Suppressor macrophage treated with lipopolysaccharide for 1 hour (primary cell): ENCODE measurements around the gene RFT1.
A peak's percentile ranks its signal among the peaks of the same experiment; 100 is the strongest.

Source experiments
- DNase-seq, 3 donors: peaks; one replicate each; pipeline ENCODE4 v3.0.0-alpha.2; 2020 to 2022

Gene RFT1

GRCh38 chr3:53130179-53131061 is at the start of gene RFT1:
Gene RFT1, minus strand, starts transcription at chr3:53130435. Its CDS starts 35 bp downstream, at chr3:53130400.
- peak; percentile 97 to 99 (median 98) for DNase-seq

GRCh38 chr3:53179580-53179979 is 49.3 kb upstream of the RFT1 start:
- DNase-seq: no peak

GRCh38 chr3:53178246-53178645 is 48.0 kb upstream of the RFT1 start:
- DNase-seq: no peak

- peak in 1 of 3 donors; percentile 22 for DNase-seq
Measured at GRCh38 chr3:53175613-53176540, 45.6 kb upstream of the RFT1 start.

- no peak for DNase-seq
Measured at GRCh38 chr3:53174346-53175250, 44.4 kb upstream of the RFT1 start.

- no peak for DNase-seq
Measured at GRCh38 chr3:53173107-53173506, 42.9 kb upstream of the RFT1 start.

GRCh38 chr3:53171827-53172505 is 41.7 kb upstream of the RFT1 start:
- peak in 2 of 3 donors; percentile 47 to 55 for DNase-seq

- no peak for DNase-seq
Measured at GRCh38 chr3:53171064-53171418, 40.8 kb upstream of the RFT1 start.

- DNase-seq: peak; percentile 86 to 92 (median 90)
Measured at GRCh38 chr3:53170325-53171063, 40.3 kb upstream of the RFT1 start.

GRCh38 chr3:53169832-53170324 is 39.6 kb upstream of the RFT1 start:
- peak in 1 of 3 donors; percentile 36 for DNase-seq

GRCh38 chr3:53169045-53169831 is 39.0 kb upstream of the RFT1 start:
- peak; percentile 55 to 74 (median 62) for DNase-seq

GRCh38 chr3:53168175-53168923 is 38.1 kb upstream of the RFT1 start:
- DNase-seq: peak; percentile 54 to 67 (median 59)

- DNase-seq: peak in 1 of 3 donors; percentile 53
Measured at GRCh38 chr3:53167418-53168174, 37.4 kb upstream of the RFT1 start.

- DNase-seq: peak; percentile 86 to 90 (median 88)
Measured at GRCh38 chr3:53166781-53167291, 36.6 kb upstream of the RFT1 start.

GRCh38 chr3:53166206-53166605 is 36.0 kb upstream of the RFT1 start:
- no peak for DNase-seq

GRCh38 chr3:53164911-53165310 is 34.7 kb upstream of the RFT1 start:
- DNase-seq: no peak

GRCh38 chr3:53163444-53164387 is 33.5 kb upstream of the RFT1 start:
- DNase-seq: no peak
